Kidney (tissue), 14 donors: ENCODE results near the gene CD164. TPM values are rescaled to one million over a fixed set of nuclear protein-coding genes. Genes with fewer than 3 reads are reported as not detected.

Experiments
- DNase-seq, 5 donors: peaks; one replicate each; pipeline ENCODE4 v3.0.0-alpha.2; 2013 to 2020
- FAIRE-seq: peaks from 2 replicates; lab custom pipeline; 2012; peaks lifted over from hg19 to GRCh38; lab: Jason Lieb, UNC
- H3K27ac ChIP-seq, 2 donors: one replicate each; pipeline ENCODE4 v1.7.0; 2013; ENCODE audit warnings: low read depth in 2 of 2, low read length in 2 of 2, inconsistent platforms in 1 of 2
- H3K27me3 ChIP-seq: one replicate; pipeline ENCODE4 v1.7.1; 2013; ENCODE audit warnings: low read length, inconsistent platforms; ENCODE audit not compliant: control insufficient read depth, insufficient read depth
- H3K36me3 ChIP-seq, 3 donors: one replicate each; pipeline versions ENCODE4 v1.7.0 to v1.7.1; 2013; ENCODE audit warnings: low read length in 3 of 3, control low read depth in 1 of 3, inconsistent platforms in 1 of 3; ENCODE audit not compliant: insufficient read depth in 3 of 3, control insufficient read depth in 2 of 3
- H3K4me1 ChIP-seq, 3 donors: one replicate each; pipeline versions ENCODE4 v1.7.0 to v1.7.1; 2013; ENCODE audit warnings: low read length in 3 of 3, inconsistent platforms in 1 of 3, low read depth in 1 of 3; ENCODE audit not compliant: control insufficient read depth in 2 of 3, insufficient read depth in 2 of 3
- H3K4me3 ChIP-seq, 3 donors: one replicate each; pipeline versions ENCODE4 v1.7.0 to v1.8.1; 2013; ENCODE audit warnings: low read length in 3 of 3, control low read depth in 1 of 3, inconsistent platforms in 1 of 3
- H3K9ac ChIP-seq, 3 donors: one replicate each; pipeline versions ENCODE4 v1.7.0 to v1.7.1; 2013; ENCODE audit warnings: low read length in 3 of 3, control low read depth in 1 of 3, inconsistent platforms in 1 of 3
- H3K9me3 ChIP-seq, 3 donors: one replicate each; pipeline versions ENCODE4 v1.7.0 to v1.7.1; 2013; ENCODE audit warnings: low read length in 3 of 3, control low read depth in 1 of 3, inconsistent platforms in 1 of 3; ENCODE audit not compliant: control insufficient read depth in 2 of 3, insufficient read depth in 1 of 3
- intact Hi-C: fragments of 100-400 bp; cut with DNase I; formaldehyde crosslinking; loops from one replicate; pipeline ENCODE4 v1.11.1; 2022
- polyA plus RNA-seq: library from polyadenylated mRNA; stranded (reverse); fragments of 350-450 nt; fragmentation: Illumina TruSeq; extraction: RNeasy Lipid Tissue Mini Kit (QIAGEN cat#74804); gene quantifications from one replicate; pipeline ENCODE4 v1.2.3, GENCODE V29; 2014; ENCODE audit warnings: low read depth, low replicate concordance; ENCODE audit not compliant: insufficient read depth
- total RNA-seq: library from RNA; stranded (reverse); fragmentation: NEBNext Ultra II Directional; extraction: Animal tissue kit (Norgen Biotek cat#: 25700); gene quantifications from one replicate; pipeline ENCODE4 v1.2.1, GENCODE V29; 2021
- TF ChIP-seq, protein P1 (sequence below): IDR thresholded peaks from 3 replicates; pipeline ENCODE4 v1.5.1; 2012; ENCODE audit warnings: mild to moderate bottlenecking, moderate library complexity, borderline replicate concordance; ENCODE audit not compliant: insufficient read depth; ENCODE audit errors: extremely low read depth
- donor health status: control.
- donor health status: control.
- donor health status: control.
- donor health status: control.
- donor health status: control.
- donor health status: DM: yes; HTN: yes; CAD: no.
- donor health status: Normal renal cell carcinoma (clear cell type).

Gene CD164
- total and polyA plus RNA-seq, 2 donors from 2014 or later, result 205 to 267 TPM

DNA sequence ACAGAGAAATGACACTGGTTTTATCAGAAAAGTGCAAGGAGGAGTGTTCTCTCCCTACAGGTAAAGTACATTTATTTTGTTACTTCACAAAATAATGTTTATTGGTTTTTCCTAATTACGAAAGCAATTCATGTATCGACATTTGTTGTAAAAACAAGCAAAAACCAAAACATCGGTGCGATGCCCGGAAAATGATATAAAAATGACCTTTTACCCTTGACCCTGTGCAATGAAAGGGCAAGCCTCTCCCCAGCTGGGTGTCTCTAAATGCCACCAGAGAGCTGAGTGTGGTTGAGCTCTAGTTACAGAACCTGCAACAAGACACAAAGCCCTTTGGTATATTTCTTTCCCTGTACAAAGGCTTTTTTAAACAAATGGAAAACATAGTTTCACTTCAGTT lies 65.4 kb downstream of the CD164 start:
- Histone ChIP-seq H3K4me3 (no peak overlapping the region), H3K4me1 (peaks cover 0 to 17% (median 6%) of the 10 kb centered on the region in 3 donors), H3K9me3 (no peaks in the 10 kb centered on the region), H3K9ac (no peak overlapping the region), H3K27me3 (no peaks in the 10 kb centered on the region), H3K36me3 (no peaks in the 10 kb centered on the region), H3K27ac (peak overlapping the region in 1 of 2 donors; percentile 1)
- intact Hi-C loops, result no loop called here
- FAIRE-seq (no peak), DNase-seq (no peak)
- TF ChIP-seq, protein P1, sequence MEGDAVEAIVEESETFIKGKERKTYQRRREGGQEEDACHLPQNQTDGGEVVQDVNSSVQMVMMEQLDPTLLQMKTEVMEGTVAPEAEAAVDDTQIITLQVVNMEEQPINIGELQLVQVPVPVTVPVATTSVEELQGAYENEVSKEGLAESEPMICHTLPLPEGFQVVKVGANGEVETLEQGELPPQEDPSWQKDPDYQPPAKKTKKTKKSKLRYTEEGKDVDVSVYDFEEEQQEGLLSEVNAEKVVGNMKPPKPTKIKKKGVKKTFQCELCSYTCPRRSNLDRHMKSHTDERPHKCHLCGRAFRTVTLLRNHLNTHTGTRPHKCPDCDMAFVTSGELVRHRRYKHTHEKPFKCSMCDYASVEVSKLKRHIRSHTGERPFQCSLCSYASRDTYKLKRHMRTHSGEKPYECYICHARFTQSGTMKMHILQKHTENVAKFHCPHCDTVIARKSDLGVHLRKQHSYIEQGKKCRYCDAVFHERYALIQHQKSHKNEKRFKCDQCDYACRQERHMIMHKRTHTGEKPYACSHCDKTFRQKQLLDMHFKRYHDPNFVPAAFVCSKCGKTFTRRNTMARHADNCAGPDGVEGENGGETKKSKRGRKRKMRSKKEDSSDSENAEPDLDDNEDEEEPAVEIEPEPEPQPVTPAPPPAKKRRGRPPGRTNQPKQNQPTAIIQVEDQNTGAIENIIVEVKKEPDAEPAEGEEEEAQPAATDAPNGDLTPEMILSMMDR, result no peak

Other genes with a start within 250 kb of the CD164 start
- 8.4 TPM for gene PPIL6, start 58.2 kb upstream of the CD164 start, total RNA-seq
- gene PPIL6, start 58.2 kb upstream of the CD164 start, polyA plus RNA-seq, result 6.0 TPM
- gene SMPD2, start 58.3 kb upstream of the CD164 start, total RNA-seq, result 17.4 TPM
- 14.7 TPM for gene SMPD2, start 58.3 kb upstream of the CD164 start, polyA plus RNA-seq
- 38.7 TPM for gene MICAL1, start 73.3 kb upstream of the CD164 start, total RNA-seq
- gene MICAL1, start 73.3 kb upstream of the CD164 start, polyA plus RNA-seq, result 13.7 TPM
- gene ZBTB24, start 100.8 kb upstream of the CD164 start, total RNA-seq, result 12.0 TPM
- 3.1 TPM for gene ZBTB24, start 100.8 kb upstream of the CD164 start, polyA plus RNA-seq